HepG2 (cell line): Measurements from ENCODE around the gene TTC23L. TPM values are rescaled to one million over a fixed set of nuclear protein-coding genes. Genes with fewer than 3 reads are reported as not detected.

Experiments used
- EHMT2 ChIP-seq: fragments of 200-600 bp; sonication (generic); IDR thresholded peaks from 2 replicates; pipeline ENCODE4 v1.7.0; 2017; ENCODE audit warnings: antibody characterized with exemption, low read depth, low read length, borderline replicate concordance
- ETV5 ChIP-seq: IDR thresholded peaks from 2 replicates; pipeline ENCODE4 v1.6.1; 2018; ENCODE audit warnings: missing biosample characterization, missing genetic modification reagents, inconsistent platforms, borderline replicate concordance
- HNRNPH1 ChIP-seq: fragments of 200-400 bp; formaldehyde crosslinking; optimal IDR thresholded peaks from 2 replicates; pipeline ENCODE3; 2017; ENCODE audit warnings: mild to moderate bottlenecking, low read depth, low read length
- NCOR1 ChIP-seq: fragments of 200-600 bp; sonication (generic); IDR thresholded peaks from 2 replicates; pipeline ENCODE4 v1.7.0; 2017; ENCODE audit warnings: antibody characterized with exemption, low read length, borderline replicate concordance
- PLSCR1 ChIP-seq: sonication (generic); formaldehyde crosslinking; IDR thresholded peaks from 2 replicates; pipeline ENCODE4 v1.5.0; 2020; ENCODE audit warnings: missing genetic modification reagents, mild to moderate bottlenecking, borderline replicate concordance
- RBFOX2 ChIP-seq: fragments of 200-400 bp; formaldehyde crosslinking; IDR thresholded peaks from 2 replicates; pipeline ENCODE4 v1.6.1; 2017; ENCODE audit warnings: low read depth, mild to moderate bottlenecking, low read length
- RBM39 ChIP-seq: fragments of 200-400 bp; formaldehyde crosslinking; IDR thresholded peaks from one replicate; pipeline ENCODE4 v1.6.1; 2018; ENCODE audit warnings: antibody characterized with exemption, mild to moderate bottlenecking, low read depth, low read length; ENCODE audit not compliant: poor library complexity, severe bottlenecking
- SP4 ChIP-seq: sonication (generic); formaldehyde crosslinking; IDR thresholded peaks from 2 replicates; pipeline ENCODE4 v1.8.1; 2023; ENCODE audit warnings: mild to moderate bottlenecking, missing genetic modification reagents
- SYNCRIP ChIP-seq: fragments of 200-400 bp; formaldehyde crosslinking; IDR thresholded peaks from 2 replicates; pipeline ENCODE4 v1.6.1; 2018; ENCODE audit warnings: mild to moderate bottlenecking, low read depth, low read length; ENCODE audit not compliant: insufficient read depth
- TRIM24 ChIP-seq: sonication (generic); formaldehyde crosslinking; IDR thresholded peaks from 2 replicates; pipeline ENCODE4 v1.8.0; 2022; ENCODE audit warnings: mild to moderate bottlenecking, missing genetic modification reagents
- WIZ ChIP-seq: sonication (generic); formaldehyde crosslinking; IDR thresholded peaks from 2 replicates; pipeline ENCODE4 v1.5.1; 2020; ENCODE audit warnings: mild to moderate bottlenecking, missing genetic modification reagents
- ZC3H4 ChIP-seq: sonication (generic); formaldehyde crosslinking; IDR thresholded peaks from 2 replicates; pipeline ENCODE4 v1.4.0; 2020; ENCODE audit warnings: missing genetic modification reagents, borderline replicate concordance
- ZNF329 ChIP-seq: sonication (generic); formaldehyde crosslinking; IDR thresholded peaks from 2 replicates; pipeline ENCODE4 v1.9.0; 2021; ENCODE audit warnings: low read depth, mild to moderate bottlenecking, missing genetic modification reagents
- ZNF547 ChIP-seq: sonication (generic); formaldehyde crosslinking; IDR thresholded peaks from 2 replicates; pipeline ENCODE4 v1.5.1; 2020; ENCODE audit warnings: mild to moderate bottlenecking, missing genetic modification reagents
- ZNF549 ChIP-seq: sonication (generic); formaldehyde crosslinking; IDR thresholded peaks from 2 replicates; pipeline ENCODE4 v1.5.0; 2020; ENCODE audit warnings: missing genetic modification reagents
- ZNF652 ChIP-seq: IDR thresholded peaks from 2 replicates; pipeline ENCODE4 v1.6.1; 2016; ENCODE audit warnings: low read depth, borderline replicate concordance
- ZNF839 ChIP-seq: sonication (generic); formaldehyde crosslinking; IDR thresholded peaks from 2 replicates; pipeline ENCODE4 v1.4.0; 2020; ENCODE audit warnings: missing genetic modification reagents, mild to moderate bottlenecking, borderline replicate concordance
- ZNF841 ChIP-seq: sonication (generic); formaldehyde crosslinking; IDR thresholded peaks from 2 replicates; pipeline ENCODE4 v1.8.1; 2023; ENCODE audit warnings: missing genetic modification reagents, borderline replicate concordance
- ZSCAN21 ChIP-seq: sonication (generic); formaldehyde crosslinking; IDR thresholded peaks from 2 replicates; pipeline ENCODE4 v1.8.0; 2022; ENCODE audit warnings: mild to moderate bottlenecking, missing genetic modification reagents, moderate library complexity, borderline replicate concordance
- polyA plus RNA-seq, 8 experiments: library from polyadenylated mRNA; depleted of rRNA in 3 of 8; stranded (reverse) in 7 of 8; unstranded in 1 of 8; fragments of >200 nt; fragmentation: Illumina TruSeq in 4 of 8; extraction: Trizol in 4 of 8; gene quantifications; 2 replicates each; pipeline versions ENCODE4 v1.2.1 to v1.2.3, GENCODE V29; 2011 to 2016; ENCODE audit warnings: low read depth in 4 of 8, missing spikeins in 1 of 8, mixed read lengths in 1 of 8; ENCODE audit not compliant: insufficient read depth in 1 of 8
- total RNA-seq, 5 experiments: library from RNA; depleted of rRNA; stranded (reverse); fragments of >200 nt; fragmentation: Illumina TruSeq; extraction: Trizol; gene quantifications; 2 replicates each; pipeline ENCODE4 v1.2.3, GENCODE V29; 2016; ENCODE audit warnings: low read depth in 1 of 5
- TF ChIP-seq, protein P1 (sequence below): sonication (generic); formaldehyde crosslinking; IDR thresholded peaks from 2 replicates; pipeline ENCODE4 v1.5.1; 2020; ENCODE audit warnings: missing genetic modification reagents, mild to moderate bottlenecking, borderline replicate concordance
- TF ChIP-seq, protein P2 (sequence below): IDR thresholded peaks from 2 replicates; pipeline ENCODE4 v1.6.1; 2016; ENCODE audit warnings: low read depth, missing genetic modification reagents, missing compliant biosample characterization

The TTC23L gene
- total and polyA plus RNA-seq, 2 of the 13 experiments (the other 11 are each of a cell fraction or from before 2014, with no cell fraction given), result 0.37 to 1.4 TPM

GRCh38 chr5:34929720-34930461 lies 90.9 kb downstream of the TTC23L start (continued):
- peak; percentile 64 for TF ChIP-seq ZSCAN21
- no peak for TF ChIP-seq ZNF549
- no peak for TF ChIP-seq EHMT2
- TF ChIP-seq, protein P1, sequence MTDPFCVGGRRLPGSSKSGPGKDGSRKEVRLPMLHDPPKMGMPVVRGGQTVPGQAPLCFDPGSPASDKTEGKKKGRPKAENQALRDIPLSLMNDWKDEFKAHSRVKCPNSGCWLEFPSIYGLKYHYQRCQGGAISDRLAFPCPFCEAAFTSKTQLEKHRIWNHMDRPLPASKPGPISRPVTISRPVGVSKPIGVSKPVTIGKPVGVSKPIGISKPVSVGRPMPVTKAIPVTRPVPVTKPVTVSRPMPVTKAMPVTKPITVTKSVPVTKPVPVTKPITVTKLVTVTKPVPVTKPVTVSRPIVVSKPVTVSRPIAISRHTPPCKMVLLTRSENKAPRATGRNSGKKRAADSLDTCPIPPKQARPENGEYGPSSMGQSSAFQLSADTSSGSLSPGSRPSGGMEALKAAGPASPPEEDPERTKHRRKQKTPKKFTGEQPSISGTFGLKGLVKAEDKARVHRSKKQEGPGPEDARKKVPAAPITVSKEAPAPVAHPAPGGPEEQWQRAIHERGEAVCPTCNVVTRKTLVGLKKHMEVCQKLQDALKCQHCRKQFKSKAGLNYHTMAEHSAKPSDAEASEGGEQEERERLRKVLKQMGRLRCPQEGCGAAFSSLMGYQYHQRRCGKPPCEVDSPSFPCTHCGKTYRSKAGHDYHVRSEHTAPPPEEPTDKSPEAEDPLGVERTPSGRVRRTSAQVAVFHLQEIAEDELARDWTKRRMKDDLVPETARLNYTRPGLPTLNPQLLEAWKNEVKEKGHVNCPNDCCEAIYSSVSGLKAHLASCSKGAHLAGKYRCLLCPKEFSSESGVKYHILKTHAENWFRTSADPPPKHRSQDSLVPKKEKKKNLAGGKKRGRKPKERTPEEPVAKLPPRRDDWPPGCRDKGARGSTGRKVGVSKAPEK, result no peak
- TF ChIP-seq ZC3H4 (CRISPR knock-in tag), result no peak
- TF ChIP-seq ZNF547, result peak; percentile 72
- TF ChIP-seq RBFOX2, result peak; percentile 83
- no peak for TF ChIP-seq ZNF329 (CRISPR knock-in tag)
- TF ChIP-seq ETV5 (CRISPR knock-in tag), result no peak
- no peak for TF ChIP-seq NCOR1
- no peak for TF ChIP-seq WIZ (CRISPR knock-in tag)
- no peak for TF ChIP-seq ZNF652 (CRISPR knock-in tag)
- TF ChIP-seq HNRNPH1, result no peak
- no peak; the same call in 1 of the 2 replicates for TF ChIP-seq SP4 (CRISPR knock-in tag)
- 0 out of 2 replicates have a peak, but pooled peaks have one; percentile 65 for TF ChIP-seq ZNF839
- TF ChIP-seq RBM39, result peak; percentile 67
- no peak for TF ChIP-seq ZNF841 (CRISPR knock-in tag)
- no peak for TF ChIP-seq PLSCR1 (CRISPR knock-in tag)
- TF ChIP-seq SYNCRIP, result no peak
- TF ChIP-seq, protein P2, sequence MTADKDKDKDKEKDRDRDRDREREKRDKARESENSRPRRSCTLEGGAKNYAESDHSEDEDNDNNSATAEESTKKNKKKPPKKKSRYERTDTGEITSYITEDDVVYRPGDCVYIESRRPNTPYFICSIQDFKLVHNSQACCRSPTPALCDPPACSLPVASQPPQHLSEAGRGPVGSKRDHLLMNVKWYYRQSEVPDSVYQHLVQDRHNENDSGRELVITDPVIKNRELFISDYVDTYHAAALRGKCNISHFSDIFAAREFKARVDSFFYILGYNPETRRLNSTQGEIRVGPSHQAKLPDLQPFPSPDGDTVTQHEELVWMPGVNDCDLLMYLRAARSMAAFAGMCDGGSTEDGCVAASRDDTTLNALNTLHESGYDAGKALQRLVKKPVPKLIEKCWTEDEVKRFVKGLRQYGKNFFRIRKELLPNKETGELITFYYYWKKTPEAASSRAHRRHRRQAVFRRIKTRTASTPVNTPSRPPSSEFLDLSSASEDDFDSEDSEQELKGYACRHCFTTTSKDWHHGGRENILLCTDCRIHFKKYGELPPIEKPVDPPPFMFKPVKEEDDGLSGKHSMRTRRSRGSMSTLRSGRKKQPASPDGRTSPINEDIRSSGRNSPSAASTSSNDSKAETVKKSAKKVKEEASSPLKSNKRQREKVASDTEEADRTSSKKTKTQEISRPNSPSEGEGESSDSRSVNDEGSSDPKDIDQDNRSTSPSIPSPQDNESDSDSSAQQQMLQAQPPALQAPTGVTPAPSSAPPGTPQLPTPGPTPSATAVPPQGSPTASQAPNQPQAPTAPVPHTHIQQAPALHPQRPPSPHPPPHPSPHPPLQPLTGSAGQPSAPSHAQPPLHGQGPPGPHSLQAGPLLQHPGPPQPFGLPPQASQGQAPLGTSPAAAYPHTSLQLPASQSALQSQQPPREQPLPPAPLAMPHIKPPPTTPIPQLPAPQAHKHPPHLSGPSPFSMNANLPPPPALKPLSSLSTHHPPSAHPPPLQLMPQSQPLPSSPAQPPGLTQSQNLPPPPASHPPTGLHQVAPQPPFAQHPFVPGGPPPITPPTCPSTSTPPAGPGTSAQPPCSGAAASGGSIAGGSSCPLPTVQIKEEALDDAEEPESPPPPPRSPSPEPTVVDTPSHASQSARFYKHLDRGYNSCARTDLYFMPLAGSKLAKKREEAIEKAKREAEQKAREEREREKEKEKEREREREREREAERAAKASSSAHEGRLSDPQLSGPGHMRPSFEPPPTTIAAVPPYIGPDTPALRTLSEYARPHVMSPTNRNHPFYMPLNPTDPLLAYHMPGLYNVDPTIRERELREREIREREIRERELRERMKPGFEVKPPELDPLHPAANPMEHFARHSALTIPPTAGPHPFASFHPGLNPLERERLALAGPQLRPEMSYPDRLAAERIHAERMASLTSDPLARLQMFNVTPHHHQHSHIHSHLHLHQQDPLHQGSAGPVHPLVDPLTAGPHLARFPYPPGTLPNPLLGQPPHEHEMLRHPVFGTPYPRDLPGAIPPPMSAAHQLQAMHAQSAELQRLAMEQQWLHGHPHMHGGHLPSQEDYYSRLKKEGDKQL, result no peak
- no peak for TF ChIP-seq TRIM24 (CRISPR knock-in tag)
